ENCODE results near the gene TRIM37.

GRCh38 chr17:59074494-59074893, 32.2 kb downstream of the TRIM37 start:
- TF ChIP-seq CTCF (IDR thresholded peaks at IDR 0.05) (no peak), EZH2 (IDR thresholded peaks at IDR 0.05) (no peak)
